PFSK-1 (cell line): ENCODE data around the gene SPIB.

ENCODE experiments used
- FOXP2 ChIP-seq: optimal IDR thresholded peaks from 2 replicates; pipeline ENCODE3; 2011; ENCODE audit warnings: borderline replicate concordance, control low read depth, inconsistent platforms; ENCODE audit not compliant: insufficient read depth; ENCODE audit errors: extremely low read length, extremely low read depth
- POLR2AphosphoS5 ChIP-seq: IDR thresholded peaks from 2 replicates; pipeline ENCODE4 v1.6.1; 2012; ENCODE audit warnings: low read depth, mild to moderate bottlenecking, control low read depth, low read length, moderate library complexity
- SIN3A ChIP-seq: IDR thresholded peaks from 2 replicates; pipeline ENCODE4 v1.6.1; 2012; ENCODE audit warnings: mild to moderate bottlenecking, low read length, moderate library complexity, borderline replicate concordance; ENCODE audit not compliant: insufficient read depth
- TAF1 ChIP-seq: IDR thresholded peaks from 2 replicates; pipeline ENCODE4 v1.6.1; 2012; ENCODE audit warnings: low read length, control low read depth, borderline replicate concordance; ENCODE audit not compliant: insufficient read depth
- TF ChIP-seq, protein P1 (sequence below), 2 experiments: IDR thresholded peaks; 2 replicates each; pipeline versions ENCODE4 v1.6.1 to v1.8.0; 2011 to 2012; ENCODE audit warnings: low read depth in 2 of 2, low read length in 2 of 2, control low read depth in 1 of 2, inconsistent platforms in 1 of 2, mild to moderate bottlenecking in 1 of 2, moderate library complexity in 1 of 2; ENCODE audit not compliant: insufficient read depth in 1 of 2

SPIB gene

DNA sequence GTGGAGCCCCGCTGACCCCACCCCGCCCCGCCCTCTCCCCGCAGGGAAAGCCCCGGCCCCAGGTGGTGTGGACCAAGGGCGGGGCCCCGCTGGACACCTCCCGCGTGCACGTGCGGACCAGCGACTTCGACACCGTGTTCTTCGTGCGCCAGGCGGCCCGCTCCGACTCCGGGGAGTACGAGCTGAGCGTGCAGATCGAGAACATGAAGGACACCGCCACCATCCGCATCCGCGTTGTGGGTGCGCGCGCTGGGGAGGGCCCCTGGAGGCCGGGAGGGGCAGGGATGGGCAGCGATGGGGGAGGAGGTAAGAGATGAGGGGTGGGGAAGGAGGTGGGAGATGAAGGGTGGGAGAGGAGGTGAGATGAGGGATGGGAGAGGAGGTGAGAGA lies 40.3 kb downstream of the SPIB start:
- no peak for TF ChIP-seq SIN3A
- TF ChIP-seq, protein P1, sequence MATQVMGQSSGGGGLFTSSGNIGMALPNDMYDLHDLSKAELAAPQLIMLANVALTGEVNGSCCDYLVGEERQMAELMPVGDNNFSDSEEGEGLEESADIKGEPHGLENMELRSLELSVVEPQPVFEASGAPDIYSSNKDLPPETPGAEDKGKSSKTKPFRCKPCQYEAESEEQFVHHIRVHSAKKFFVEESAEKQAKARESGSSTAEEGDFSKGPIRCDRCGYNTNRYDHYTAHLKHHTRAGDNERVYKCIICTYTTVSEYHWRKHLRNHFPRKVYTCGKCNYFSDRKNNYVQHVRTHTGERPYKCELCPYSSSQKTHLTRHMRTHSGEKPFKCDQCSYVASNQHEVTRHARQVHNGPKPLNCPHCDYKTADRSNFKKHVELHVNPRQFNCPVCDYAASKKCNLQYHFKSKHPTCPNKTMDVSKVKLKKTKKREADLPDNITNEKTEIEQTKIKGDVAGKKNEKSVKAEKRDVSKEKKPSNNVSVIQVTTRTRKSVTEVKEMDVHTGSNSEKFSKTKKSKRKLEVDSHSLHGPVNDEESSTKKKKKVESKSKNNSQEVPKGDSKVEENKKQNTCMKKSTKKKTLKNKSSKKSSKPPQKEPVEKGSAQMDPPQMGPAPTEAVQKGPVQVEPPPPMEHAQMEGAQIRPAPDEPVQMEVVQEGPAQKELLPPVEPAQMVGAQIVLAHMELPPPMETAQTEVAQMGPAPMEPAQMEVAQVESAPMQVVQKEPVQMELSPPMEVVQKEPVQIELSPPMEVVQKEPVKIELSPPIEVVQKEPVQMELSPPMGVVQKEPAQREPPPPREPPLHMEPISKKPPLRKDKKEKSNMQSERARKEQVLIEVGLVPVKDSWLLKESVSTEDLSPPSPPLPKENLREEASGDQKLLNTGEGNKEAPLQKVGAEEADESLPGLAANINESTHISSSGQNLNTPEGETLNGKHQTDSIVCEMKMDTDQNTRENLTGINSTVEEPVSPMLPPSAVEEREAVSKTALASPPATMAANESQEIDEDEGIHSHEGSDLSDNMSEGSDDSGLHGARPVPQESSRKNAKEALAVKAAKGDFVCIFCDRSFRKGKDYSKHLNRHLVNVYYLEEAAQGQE (IDR thresholded peaks at IDR 0.05; ENCODE audit: insufficient read depth in 1 of 2, low read depth in 2 of 2, low read length in 2 of 2), result no peak

DNA sequence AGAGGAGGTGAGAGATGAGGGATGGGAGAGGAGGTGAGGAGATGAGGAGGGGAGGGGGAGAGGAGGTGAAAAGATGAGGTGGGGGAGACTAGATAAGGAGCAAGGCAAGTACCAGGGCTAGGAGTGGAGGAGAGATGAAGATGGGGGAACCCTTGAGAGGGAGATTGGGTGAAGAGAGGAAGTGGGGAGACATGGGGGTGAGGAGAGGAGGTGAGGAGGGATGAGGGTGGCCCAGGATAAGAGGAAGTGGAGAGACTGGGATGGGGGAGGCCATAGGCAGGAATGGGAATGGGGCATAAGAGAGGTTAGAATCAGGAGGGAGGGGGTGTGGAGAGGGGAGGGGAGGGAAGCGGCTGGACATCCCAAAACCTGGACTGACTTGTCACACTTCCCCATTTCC lies 40.9 kb downstream of the SPIB start:
- TF ChIP-seq, protein P1 (IDR thresholded peaks at IDR 0.05; ENCODE audit: insufficient read depth in 1 of 2, low read depth in 2 of 2, low read length in 2 of 2), result no peak
- TF ChIP-seq FOXP2, result no peak
- TF ChIP-seq TAF1, result no peak
- no peak for TF ChIP-seq POLR2AphosphoS5
- no peak for TF ChIP-seq SIN3A

DNA sequence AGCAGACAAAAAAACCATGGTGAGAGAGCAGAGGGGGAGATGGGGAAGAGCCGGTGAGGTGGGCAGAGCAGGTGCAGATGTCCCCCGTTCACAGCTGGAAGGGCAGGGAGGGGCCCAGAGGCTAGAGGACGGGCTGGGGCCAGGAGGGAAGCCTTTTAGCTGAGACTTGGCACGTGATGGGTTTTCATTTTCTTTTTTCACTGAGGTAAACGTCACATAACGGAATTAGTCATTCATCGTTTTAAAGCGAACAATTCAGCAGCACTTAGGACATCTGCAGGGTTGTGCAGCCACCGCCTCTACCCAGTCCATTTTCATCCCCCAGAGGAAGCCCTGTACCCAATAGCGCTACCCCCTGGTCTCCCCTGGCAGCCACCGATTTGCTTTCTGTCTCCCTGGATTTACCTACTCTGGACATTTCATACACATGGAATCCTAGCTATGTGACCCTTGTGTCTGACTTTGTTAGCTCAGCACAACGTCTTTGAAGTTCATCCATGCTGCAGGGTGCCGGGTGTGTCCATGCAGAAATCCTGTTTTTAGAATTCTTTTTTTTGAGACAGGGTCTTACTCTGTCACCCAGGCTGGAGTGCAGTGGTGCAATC lies 41.5 kb downstream of the SPIB start:
- no peak for TF ChIP-seq POLR2AphosphoS5
- TF ChIP-seq, protein P1 (IDR thresholded peaks at IDR 0.05; ENCODE audit: insufficient read depth in 1 of 2, low read depth in 2 of 2, low read length in 2 of 2), result no peak
- no peak for TF ChIP-seq TAF1
- no peak for TF ChIP-seq SIN3A
- TF ChIP-seq FOXP2, result no peak

DNA sequence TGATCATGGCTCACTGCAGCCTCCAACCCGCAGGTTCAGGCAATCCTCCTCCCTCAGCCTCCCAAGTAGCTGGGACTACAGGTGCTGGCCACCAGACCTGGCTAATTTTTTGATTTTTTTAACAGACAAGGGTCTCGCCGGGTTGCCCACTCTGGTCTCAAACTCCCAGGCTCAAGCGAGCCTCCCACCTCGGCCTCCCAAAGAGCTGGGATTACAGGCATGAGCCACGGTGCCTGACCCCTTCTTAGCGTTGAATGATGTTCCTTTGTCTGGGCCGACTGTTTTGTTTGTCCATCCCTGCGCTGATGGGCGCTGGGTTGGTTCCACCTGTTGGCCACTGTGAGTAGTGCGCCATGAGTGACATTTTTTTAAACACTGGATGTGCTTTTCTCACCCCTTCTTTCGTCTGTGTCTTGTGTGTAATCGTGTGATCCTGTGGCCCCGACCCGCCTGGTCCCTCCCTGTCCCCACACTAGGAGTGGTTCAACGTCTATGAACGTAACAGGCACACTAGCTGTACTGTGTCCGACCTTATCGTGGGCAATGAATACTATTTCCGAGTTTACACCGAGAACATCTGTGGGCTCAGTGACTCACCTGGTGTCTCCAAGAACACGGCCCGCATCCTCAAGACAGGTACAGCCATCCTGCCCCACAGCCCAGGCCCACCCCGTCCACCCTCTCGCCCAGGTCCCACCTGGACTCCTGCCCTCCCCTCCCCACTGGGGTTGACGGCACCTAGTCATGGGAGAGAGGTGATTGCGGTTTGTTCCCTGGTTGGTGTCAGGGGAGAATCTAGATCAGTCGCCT lies 42.5 kb downstream of the SPIB start:
- TF ChIP-seq, protein P1 (IDR thresholded peaks at IDR 0.05; ENCODE audit: insufficient read depth in 1 of 2, low read depth in 2 of 2, low read length in 2 of 2), result no peak
- TF ChIP-seq FOXP2 (peak; percentile 39), TAF1 (no peak), SIN3A (no peak), POLR2AphosphoS5 (no peak)
